DMS 273 (cell line): Measurements from ENCODE around the gene LMTK2.

Source experiments
- DNase-seq: peaks from one replicate; lab custom pipeline; 2025; ENCODE audit not compliant: unreplicated experiment; lab: John Stamatoyannopoulos, UW

LMTK2 gene

DNA sequence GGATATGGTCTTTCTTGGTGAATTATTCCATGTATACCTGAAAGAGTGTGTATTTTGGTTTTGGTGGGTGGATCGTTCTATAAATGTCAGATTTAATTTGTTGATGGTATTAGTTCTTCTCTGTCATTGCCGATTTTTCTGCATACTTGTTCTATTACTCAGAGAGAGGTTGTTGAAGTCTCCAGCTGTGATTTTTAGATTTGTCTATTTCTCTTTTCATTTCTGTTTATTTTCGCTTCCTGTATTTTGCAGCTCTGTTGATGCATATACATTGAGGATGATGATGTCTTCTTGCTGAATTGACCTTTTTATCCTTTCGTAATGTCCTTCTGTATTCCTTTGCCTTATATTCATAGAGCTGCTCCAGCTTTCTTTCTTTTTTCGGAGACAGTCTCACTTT, 92.5 kb downstream of the LMTK2 start:
- DNase-seq = no peak

DNA sequence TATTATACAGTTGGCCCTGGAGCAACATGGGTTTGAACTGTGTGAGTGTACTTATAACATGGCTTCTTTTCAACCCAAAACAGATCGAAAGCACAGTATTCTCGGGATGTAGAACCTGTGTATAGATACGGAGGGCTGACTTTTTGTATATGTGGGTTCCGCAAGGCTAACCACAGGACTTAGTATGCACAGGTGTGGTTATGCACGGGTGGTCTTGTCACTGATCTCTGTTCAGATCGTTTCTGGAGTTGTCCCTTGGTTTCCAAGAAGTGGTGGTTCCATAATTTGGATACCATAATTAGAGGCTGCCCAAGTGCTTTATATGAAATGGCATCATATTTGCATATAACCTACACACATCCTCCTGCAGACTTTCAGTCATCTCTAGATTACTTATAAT, 93.7 kb downstream of the LMTK2 start:
- DNase-seq = no peak

GRCh38 chr7:98202367-98203195, 95.9 kb downstream of the LMTK2 start:
- DNase-seq = no peak

DNA sequence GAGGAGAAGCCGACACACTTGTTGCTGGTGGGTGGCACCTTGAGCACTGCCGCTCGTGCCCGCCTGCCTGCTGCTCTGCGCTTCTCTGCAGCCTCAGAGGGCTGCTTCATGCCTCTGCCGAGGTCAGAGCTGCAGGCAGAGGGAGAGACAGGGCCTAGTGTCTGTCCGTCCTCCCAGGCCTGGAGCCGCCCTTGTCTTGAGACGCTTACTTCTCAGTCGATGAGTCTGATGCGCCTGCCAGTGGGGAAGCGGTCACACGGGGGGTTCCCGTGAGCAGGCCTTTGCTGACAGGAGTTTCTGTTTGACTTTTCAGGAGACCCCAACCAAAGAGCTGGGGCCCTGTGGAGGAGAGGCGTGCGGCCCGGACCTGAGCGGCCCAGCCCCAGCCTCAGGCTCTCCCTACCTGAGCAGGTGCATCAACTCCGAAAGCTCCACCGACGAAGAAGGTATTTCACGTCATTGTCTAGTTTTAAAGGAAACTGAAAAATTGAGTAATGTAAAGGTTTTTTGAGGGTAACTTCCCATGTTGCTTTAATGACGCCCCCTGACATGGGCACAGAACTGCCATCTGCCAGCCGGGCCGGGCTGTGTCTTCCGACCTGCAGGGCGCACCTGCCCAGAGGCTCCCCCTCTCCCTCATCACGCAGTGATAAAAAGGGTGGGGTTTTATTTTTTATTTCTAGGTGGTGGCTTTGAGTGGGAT, 96.8 kb downstream of the LMTK2 start:
- DNase-seq = no peak

DNA sequence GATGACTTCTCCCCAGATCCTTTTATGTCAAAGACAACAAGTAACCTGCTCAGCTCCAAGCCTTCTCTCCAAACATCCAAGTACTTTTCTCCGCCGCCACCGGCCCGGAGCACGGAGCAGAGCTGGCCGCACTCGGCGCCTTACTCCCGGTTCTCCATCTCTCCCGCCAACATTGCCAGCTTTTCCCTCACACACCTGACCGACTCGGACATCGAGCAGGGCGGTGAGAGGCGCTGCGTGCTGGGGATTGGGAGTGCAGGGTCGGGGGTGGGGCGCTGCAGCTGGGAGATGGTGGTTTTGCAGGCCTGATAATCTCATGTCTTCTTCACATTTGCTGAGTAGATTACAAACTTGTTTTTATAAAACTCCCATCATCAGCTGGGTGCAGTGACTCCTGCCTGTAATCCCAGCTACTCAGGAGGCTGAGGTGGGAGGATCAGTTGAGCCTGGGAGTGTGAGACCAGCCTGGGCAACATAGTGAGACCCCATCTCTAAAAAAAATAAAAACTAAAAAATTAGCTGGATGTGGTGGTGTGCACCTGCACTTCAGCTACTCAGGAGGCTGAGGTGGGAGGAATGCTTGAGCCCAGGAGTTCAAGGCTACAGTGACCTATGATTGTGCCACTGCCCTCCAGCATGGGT, 97.4 kb downstream of the LMTK2 start:
- DNase-seq = no peak

DNA sequence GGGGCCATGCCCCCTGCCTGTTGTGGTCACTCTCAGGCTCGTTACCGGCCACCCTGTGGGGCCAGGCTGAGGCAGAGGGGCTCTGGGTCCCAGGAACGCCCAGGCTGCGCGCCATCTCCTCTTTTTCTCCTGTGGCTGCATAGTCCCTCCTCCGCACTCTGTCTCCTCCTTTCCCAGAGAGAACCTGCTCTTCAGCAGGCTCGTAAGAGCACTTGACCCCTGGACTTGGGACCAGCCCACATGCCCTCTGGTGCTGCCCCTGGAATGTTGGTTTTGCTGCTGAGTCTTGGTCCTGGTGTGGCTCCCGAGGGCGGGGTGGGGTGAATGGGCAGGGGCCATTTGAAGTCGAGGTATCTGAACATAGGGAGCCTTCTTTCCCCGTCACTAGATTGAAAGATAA, 98.0 kb downstream of the LMTK2 start:
- no peak for DNase-seq

- DNase-seq = no peak
Measured at GRCh38 chr7:98205162-98205845, 98.6 kb downstream of the LMTK2 start.

DNA sequence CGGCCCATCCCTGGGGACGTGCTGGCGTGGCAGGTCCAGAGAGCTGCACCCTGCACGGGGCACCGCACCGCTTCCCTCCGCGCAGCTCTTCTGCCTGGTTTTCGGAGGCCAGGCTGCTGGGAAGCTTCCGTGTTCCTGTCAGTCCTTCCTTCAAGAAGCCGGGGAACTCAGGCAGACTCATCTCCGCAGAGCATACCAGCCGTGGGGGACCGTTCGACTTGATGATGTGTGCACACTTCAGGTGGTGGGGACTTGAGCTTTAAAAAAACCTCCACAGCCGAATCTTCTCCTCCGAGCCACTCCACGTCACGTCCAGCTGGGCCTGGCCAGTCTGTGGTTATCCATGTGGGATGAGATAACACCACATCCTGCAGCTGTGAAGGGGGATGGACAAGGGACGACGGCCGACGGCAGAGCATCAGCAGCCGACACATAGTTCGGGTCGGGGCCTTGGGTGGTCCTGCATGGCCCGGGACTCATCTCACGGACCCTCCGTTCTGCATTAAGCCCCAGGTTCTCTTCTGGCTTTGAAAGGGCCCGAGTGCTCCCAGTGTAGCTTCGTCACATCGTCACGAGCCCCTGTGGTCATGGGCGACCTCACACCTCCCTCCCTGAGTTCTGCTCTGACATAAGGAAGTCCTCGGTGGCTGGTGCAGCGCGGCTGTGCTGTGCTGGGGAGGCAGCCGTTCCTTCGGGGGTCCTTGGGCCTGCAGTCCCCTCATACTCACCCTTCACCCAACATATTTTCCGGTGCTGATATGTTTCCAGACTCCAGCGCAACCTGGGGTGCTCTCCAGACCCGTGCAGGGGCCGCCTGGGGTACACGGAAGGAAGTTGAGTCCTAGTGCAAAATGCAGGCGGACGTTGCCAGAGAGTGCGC, 100.0 kb downstream of the LMTK2 start:
- no peak for DNase-seq

DNA sequence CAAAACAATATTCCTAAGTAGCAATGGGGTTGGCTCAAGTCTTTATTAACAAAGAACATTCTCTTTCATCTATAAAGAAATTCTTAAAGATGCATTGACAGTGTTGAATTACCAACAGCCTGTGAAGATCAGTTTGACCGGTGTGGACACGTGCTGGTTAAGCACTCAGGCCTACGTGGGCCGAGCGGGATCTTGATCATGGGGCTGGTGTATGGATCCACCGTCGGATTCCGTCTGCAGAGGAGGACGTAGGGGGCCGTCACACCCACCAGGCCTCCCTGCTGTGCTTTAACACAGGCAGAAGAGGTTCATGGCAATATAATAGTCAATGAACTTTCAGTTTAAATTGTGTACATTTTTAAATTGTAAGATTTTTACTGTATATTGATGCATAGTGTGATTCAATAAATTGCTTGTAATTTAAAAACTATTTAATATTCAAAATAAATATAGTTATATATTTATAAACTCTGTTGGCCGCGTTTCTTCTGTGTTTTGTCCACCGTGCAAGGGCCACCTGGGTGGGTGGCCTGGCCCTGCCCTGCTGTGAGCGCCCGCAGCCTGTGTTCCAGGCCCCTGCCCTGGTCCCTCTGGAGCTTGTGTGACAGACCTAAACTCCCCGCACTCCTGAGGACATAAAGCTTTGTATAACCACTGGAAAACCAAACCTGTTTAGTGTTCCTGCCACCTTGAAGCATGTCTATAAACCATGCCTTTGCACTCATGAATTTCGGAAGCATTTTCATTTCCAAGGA, 102.7 kb downstream of the LMTK2 start:
- DNase-seq = no peak

DNA sequence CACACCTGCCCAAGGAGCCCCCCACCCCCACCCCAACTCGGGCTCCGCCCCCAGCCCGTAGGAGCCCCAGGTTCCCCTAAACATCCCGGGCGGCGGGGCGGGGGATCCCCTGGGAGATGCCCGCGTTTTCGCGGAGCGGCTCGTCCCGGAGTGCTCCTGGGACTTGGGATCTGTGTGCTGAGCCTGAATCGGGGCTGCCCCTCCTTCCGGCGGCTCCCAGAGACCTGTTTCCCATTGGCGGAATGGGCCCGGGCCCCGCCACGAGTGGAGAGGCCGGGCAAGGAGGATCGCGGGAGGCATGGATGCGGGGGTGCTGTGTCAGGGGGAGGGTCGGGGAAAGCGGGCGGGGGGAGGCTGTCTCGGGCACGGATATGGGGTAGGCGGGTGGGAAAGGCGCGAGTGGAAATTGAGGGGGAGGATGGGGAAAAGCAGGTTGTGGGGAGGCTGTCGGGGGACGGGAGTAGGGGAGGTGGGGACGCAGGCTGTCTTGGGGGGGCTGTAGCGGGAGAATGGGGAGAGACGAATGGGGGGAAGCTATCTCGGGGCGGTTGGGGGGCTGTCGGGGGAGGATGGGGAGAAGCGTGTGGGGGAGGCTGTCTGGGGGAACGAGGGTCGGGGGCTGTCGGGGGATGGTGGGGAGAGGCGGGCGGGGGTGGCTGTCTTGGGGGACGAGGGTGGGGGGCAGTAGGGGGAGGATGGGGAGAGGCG, 104.0 kb downstream of the LMTK2 start:
- DNase-seq = peak; percentile 72

DNA sequence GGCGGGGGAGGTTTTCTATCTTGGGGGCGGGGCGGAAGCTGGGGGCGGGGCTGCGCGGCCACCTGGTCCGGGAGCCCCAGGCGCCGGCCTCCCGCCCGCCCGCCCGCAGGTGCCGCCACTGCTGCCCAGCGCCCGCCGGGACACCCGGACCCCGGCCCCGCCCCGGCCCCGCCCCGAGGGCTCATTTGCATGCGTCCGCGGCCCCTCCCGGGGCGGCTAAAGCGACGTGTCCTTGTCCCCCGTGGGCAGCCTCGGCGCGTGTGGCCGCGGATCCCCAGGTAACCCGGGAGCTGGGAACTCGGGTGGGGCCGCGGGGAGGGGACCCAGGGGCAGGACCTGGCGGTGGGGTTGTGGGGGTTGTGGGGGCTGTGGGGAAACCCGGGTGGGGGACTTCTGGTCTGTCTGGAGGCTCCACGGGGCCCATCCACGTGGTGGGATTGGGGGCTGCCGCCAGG, 104.6 kb downstream of the LMTK2 start, which contains the start of gene BHLHA15:
TSS of gene BHLHA15 (plus strand) at position 219 of the 455 bp plus-strand sequence. CDS start 871 bp downstream, outside the sequence.
- peak; percentile 77 for DNase-seq

DNA sequence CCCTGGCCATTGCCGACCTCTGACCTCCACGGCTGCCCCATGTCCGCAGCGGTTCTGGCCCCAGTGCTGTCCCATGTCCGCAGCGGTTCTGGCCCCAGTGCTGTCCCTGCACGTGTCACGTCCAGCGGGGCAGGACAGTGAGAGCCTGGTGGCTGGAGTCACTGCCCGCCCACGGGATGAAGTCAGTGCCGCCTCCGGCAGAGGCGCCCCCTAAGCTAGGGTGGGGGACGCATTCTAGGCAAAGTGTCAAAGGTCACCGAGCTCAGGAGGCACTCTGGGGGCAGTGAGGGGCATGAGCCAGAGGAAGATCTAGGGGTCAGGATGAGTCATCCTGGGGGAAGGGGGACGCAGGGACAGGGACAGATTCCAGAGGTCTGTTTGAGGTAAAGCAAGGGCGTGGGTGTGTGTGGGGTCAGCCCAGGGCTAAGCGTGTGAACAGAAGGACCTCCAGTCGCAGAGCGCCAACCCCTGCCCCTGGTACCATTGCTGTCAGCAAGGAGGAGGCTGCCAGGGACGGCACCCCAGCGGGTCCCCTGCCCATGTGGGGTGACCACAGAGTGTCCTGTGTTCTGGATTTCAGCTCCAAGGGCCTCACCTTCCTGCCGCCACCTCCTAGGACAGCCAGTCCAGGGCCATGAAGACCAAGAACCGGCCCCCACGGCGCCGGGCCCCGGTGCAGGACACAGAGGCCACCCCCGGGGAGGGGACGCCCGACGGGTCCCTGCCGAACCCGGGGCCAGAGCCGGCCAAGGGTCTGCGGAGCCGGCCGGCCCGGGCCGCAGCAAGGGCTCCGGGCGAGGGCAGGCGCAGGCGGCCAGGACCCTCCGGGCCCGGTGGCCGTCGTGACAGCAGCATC, 105.2 kb downstream of the LMTK2 start:
- DNase-seq = peak; percentile 48

DNA sequence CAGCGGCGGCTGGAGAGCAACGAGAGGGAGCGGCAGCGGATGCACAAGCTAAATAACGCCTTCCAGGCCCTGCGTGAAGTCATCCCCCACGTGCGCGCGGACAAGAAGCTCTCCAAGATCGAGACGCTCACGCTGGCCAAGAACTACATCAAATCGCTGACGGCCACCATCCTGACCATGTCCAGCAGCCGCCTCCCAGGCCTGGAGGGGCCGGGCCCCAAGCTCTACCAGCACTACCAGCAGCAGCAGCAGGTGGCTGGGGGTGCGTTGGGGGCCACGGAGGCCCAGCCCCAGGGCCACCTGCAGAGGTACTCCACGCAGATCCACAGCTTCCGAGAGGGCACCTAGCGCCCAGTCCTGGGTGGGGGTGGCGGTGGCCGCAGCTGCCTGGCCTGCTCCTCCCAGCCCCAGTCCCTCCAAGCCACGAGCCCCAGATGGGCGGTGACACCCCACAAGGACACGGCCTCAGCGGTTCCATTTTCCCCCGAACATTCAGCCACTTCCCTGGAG, 105.9 kb downstream of the LMTK2 start:
- DNase-seq = peak; percentile 54

DNA sequence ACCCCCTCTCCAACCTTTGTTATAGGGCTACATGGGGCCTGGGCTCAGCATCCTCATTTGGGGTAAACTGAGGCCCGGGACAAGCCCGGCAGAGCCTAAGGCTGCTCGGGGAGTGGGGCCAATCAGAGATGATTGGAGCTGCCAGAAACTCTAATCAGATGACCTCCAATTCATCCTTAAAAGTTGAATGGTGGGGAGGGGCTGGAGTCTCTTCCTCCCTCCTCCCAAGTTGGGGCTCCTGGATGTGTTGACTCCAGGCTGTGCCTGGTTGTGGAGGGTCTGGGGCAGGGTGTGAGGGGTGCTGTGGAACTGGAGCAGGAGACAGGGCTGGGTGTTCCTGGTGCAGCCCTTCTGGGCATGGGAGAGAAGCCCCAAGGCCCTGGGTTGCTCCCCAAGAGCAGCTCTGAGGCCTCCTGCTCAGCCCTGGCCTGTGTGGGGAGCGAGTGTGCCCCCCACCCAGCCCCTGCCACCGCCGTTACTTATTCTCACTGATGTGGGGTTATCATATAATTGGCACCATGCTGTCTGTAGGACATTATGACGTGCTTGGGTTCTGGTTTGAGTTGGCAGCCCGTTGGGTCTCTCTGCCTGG, 106.7 kb downstream of the LMTK2 start:
- no peak for DNase-seq

DNA sequence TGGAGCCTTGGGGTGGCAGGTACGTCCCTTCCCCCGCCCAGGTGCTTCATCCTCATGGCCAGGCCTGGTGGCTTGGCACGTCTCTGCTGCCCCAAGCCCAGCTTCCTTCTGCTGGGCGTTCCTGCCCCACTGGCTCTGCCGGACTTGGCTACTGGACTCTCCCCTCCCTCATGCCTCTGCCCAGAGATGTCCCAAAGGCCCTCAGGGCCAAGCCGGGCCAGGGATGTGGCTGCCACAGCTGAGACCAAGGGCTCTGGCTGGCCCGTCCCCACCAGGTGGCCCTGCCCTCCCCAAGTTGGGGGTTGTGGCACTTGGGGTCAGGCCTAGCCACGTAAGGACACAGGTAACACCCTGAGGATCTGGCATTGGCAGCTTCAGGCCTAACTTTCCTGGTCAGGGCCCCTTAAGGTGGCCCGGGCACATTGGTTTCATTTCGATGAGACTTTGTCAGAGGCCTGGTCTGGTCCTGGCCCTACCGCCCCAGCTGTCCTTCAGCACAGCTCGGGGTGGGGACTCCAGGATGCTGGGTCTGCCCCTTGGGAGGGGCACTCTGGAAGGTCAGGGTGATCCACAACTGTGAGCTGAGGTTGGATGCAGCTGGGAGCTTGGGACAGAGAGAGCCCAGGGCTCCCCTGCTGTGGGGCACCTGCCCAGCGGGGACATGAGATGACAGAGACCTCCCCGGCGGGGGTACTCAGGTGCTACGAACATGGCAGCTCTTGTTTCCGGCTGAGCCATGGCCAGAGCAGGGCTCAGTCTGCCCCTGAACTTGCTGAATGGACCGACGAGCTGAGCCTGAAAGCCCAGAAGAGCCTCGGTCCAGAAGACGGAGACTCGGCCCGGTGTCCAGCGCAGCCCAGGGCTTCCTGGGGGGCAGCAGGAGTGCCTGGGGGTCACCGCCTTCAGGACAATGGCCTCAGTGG, 107.5 kb downstream of the LMTK2 start:
- DNase-seq = no peak

- DNase-seq = no peak
Measured at GRCh38 chr7:98214811-98215321, 108.2 kb downstream of the LMTK2 start.
